Umbilical cord (tissue), 2 donors: ENCODE data around the gene TBX5. TPM values are rescaled to one million over a fixed set of nuclear protein-coding genes. Genes with fewer than 3 reads are reported as not detected.

Source experiments
- DNase-seq: peaks from one replicate; pipeline ENCODE4 v3.0.0-alpha.2; 2015; ENCODE audit warnings: low spot score
- total RNA-seq: library from RNA; depleted of rRNA; stranded (reverse); fragments of >200 nt; gene quantifications from one replicate; pipeline ENCODE4 v1.2.3, GENCODE V29; 2014; ENCODE audit warnings: low replicate concordance; ENCODE audit not compliant: insufficient read depth

Gene TBX5
- total RNA-seq, 1 donor from 2014 or later, result 2.9 TPM

GRCh38 chr12:114320968-114321367 is 85.0 kb downstream of the TBX5 start:
- DNase-seq, result no peak

- no peak for DNase-seq
Measured at GRCh38 chr12:114320101-114320500, 85.8 kb downstream of the TBX5 start.

GRCh38 chr12:114319422-114319821 is 86.5 kb downstream of the TBX5 start:
- DNase-seq, result no peak

GRCh38 chr12:114318984-114319383 is 87.0 kb downstream of the TBX5 start:
- no peak for DNase-seq

GRCh38 chr12:114316076-114316475 is 89.9 kb downstream of the TBX5 start:
- DNase-seq, result peak; percentile 58

- DNase-seq, result no peak
Measured at GRCh38 chr12:114314974-114315720, 90.8 kb downstream of the TBX5 start.

- DNase-seq, result no peak
Measured at GRCh38 chr12:114314403-114314802, 91.5 kb downstream of the TBX5 start.

- DNase-seq, result no peak
Measured at GRCh38 chr12:114313910-114314309, 92.0 kb downstream of the TBX5 start.

- DNase-seq, result peak; percentile 79
Measured at GRCh38 chr12:114311974-114312373, 94.0 kb downstream of the TBX5 start.

GRCh38 chr12:114306646-114307045 is 99.3 kb downstream of the TBX5 start:
- no peak for DNase-seq

GRCh38 chr12:114305446-114305845 is 100.5 kb downstream of the TBX5 start:
- no peak for DNase-seq
